WTC11 (cell line): ENCODE measurements around the gene FAM20C.

ENCODE experiments used
- CTCF ChIP-seq: fragments of 200-600 bp; IDR thresholded peaks from 2 replicates; pipeline ENCODE4 v1.8.0; 2022; ENCODE audit warnings: antibody characterized with exemption
- ETV6 ChIP-seq: sonication (generic); formaldehyde crosslinking; IDR thresholded peaks from 2 replicates; pipeline ENCODE4 v1.8.1; 2022; ENCODE audit warnings: mild to moderate bottlenecking, missing genetic modification reagents
- NFYB ChIP-seq: sonication (generic); formaldehyde crosslinking; conservative IDR thresholded peaks from 2 replicates; pipeline ENCODE4 v1.8.0; 2022; ENCODE audit warnings: low read depth, missing genetic modification reagents
- PREB ChIP-seq: sonication (generic); formaldehyde crosslinking; IDR thresholded peaks from 2 replicates; pipeline ENCODE4 v1.8.1; 2022; ENCODE audit warnings: mild to moderate bottlenecking, missing genetic modification reagents, moderate library complexity, borderline replicate concordance
- TP53 ChIP-seq: sonication (generic); formaldehyde crosslinking; IDR thresholded peaks from 2 replicates; pipeline ENCODE4 v1.8.1; 2023; ENCODE audit warnings: mild to moderate bottlenecking, missing genetic modification reagents
- ZNF423 ChIP-seq: fragments of 250-450 bp; sonication (Bioruptor Pico); IDR thresholded peaks from 2 replicates; pipeline ENCODE4 v2.1.2; 2022; ENCODE audit warnings: mild to moderate bottlenecking, moderate library complexity
- TF ChIP-seq, protein P1 (sequence below): sonication (generic); formaldehyde crosslinking; IDR thresholded peaks from 2 replicates; pipeline ENCODE4 v1.8.1; 2023; ENCODE audit warnings: mild to moderate bottlenecking, missing genetic modification reagents, moderate library complexity

DNA sequence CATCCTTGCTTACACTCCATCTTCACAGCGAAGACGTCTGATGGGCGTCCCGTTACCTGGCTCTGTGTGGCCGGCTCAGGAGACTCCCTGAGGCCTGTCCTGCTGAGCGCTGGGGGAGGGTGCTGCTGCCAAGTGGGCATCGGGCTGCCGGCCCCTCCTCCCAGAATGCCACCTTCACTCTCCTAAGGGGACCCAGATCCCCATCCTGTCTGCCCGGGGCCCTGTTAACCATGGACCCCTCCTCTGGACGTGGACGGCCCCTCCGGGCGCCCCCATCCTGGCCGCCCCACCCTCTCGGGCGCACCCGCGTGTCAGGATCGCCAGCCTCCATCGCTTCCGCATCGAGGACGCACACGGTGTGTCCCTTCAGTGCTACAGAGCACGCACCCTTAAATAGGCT, 90.2 kb downstream of the FAM20C start:
- TF ChIP-seq, protein P1, sequence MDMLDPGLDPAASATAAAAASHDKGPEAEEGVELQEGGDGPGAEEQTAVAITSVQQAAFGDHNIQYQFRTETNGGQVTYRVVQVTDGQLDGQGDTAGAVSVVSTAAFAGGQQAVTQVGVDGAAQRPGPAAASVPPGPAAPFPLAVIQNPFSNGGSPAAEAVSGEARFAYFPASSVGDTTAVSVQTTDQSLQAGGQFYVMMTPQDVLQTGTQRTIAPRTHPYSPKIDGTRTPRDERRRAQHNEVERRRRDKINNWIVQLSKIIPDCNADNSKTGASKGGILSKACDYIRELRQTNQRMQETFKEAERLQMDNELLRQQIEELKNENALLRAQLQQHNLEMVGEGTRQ (CRISPR knock-in tag) = no peak
- TF ChIP-seq ETV6 (CRISPR knock-in tag) (no peak), PREB (CRISPR knock-in tag) (no peak), NFYB (CRISPR knock-in tag) (no peak), TP53 (no peak), ZNF423 (CRISPR knock-in tag) (no peak), CTCF (no peak)
